MM.1S (cell line): Measurements from ENCODE around the gene DSCAM.
"Not testable (repeated sequence)": the region's sequence is repeated elsewhere in the genome, so short reads cannot be mapped to it uniquely, and the experiment has no call there.

ENCODE experiments used
- DNase-seq: peaks from one replicate; pipeline ENCODE4 v3.0.0-alpha.2; 2015
- H2AFZ ChIP-seq: fragments of 300-600 bp; sonication (generic); 2 replicates; pipeline ENCODE4 v1.6.0; 2016; ENCODE audit warnings: antibody characterized with exemption, low read length
- H3F3A ChIP-seq: fragments of 300-600 bp; sonication (generic); 2 replicates; pipeline ENCODE4 v1.6.1; 2016; ENCODE audit warnings: mild to moderate bottlenecking, antibody characterized with exemption, low read length, moderate library complexity, mixed read lengths; ENCODE audit not compliant: insufficient read depth
- H3K27ac ChIP-seq: fragments of 300-600 bp; sonication (generic); 2 replicates; pipeline ENCODE4 v1.5.1; 2016; ENCODE audit warnings: mild to moderate bottlenecking, low read length
- H3K27me3 ChIP-seq: fragments of 300-600 bp; sonication (generic); replicated peaks from 2 replicates; pipeline ENCODE4 v1.6.0; 2016; ENCODE audit warnings: low read length; ENCODE audit not compliant: insufficient read depth
- H3K36me3 ChIP-seq: fragments of 300-600 bp; sonication (generic); replicated peaks from 2 replicates; pipeline ENCODE4 v1.6.1; 2016; ENCODE audit warnings: mild to moderate bottlenecking, low read length, mixed read lengths; ENCODE audit not compliant: insufficient read depth
- H3K4me1 ChIP-seq: fragments of 300-600 bp; sonication (generic); 2 replicates; pipeline ENCODE4 v1.6.1; 2016; ENCODE audit warnings: low read length, mixed read lengths
- H3K4me2 ChIP-seq: fragments of 300-600 bp; sonication (generic); 2 replicates; pipeline ENCODE4 v1.6.0; 2016; ENCODE audit warnings: low read depth, low read length
- H3K4me3 ChIP-seq: fragments of 300-600 bp; sonication (generic); 2 replicates; pipeline ENCODE4 v1.5.1; 2016; ENCODE audit warnings: low read length, mixed read lengths
- H3K79me2 ChIP-seq: fragments of 300-600 bp; sonication (generic); 2 replicates; pipeline ENCODE4 v1.6.1; 2016; ENCODE audit warnings: mixed run types, low read length, mixed read lengths
- H3K9ac ChIP-seq: fragments of 300-600 bp; sonication (generic); 2 replicates; pipeline ENCODE4 v1.6.1; 2016; ENCODE audit warnings: low read length, mixed read lengths
- H3K9me2 ChIP-seq: fragments of 300-600 bp; sonication (generic); replicated peaks from 2 replicates; pipeline ENCODE4 v1.6.1; 2016; ENCODE audit warnings: mild to moderate bottlenecking, low read length, mixed read lengths; ENCODE audit not compliant: insufficient read depth
- H3K9me3 ChIP-seq: fragments of 300-600 bp; sonication (generic); replicated peaks from 2 replicates; pipeline ENCODE4 v1.6.1; 2016; ENCODE audit warnings: mild to moderate bottlenecking, low read length, mixed read lengths; ENCODE audit not compliant: insufficient read depth
- H4K20me1 ChIP-seq: fragments of 300-600 bp; sonication (generic); 2 replicates; pipeline ENCODE4 v1.6.1; 2016; ENCODE audit warnings: mild to moderate bottlenecking, low read length, moderate library complexity, mixed read lengths; ENCODE audit not compliant: insufficient read depth
- CTCF ChIP-seq: fragments of 300-600 bp; sonication (generic); IDR thresholded peaks from 2 replicates; pipeline ENCODE4 v1.5.1; 2016; ENCODE audit warnings: antibody characterized with exemption, low read length, mixed read lengths
- EZH2 ChIP-seq: fragments of 300-600 bp; sonication (generic); optimal IDR thresholded peaks from 2 replicates; pipeline ENCODE3; 2017; ENCODE audit warnings: low read depth, mild to moderate bottlenecking, antibody characterized with exemption, low read length, mixed read lengths
- EZH2phosphoT487 ChIP-seq: fragments of 300-600 bp; sonication (generic); IDR thresholded peaks from 2 replicates; pipeline ENCODE4 v1.6.1; 2018; ENCODE audit warnings: antibody characterized with exemption, low read length

Gene DSCAM

GRCh38 chr21:40187244-40187643 is 659.7 kb downstream of the DSCAM start:
- Histone ChIP-seq H3K27ac (no peak overlapping the region), H3K9me3 (no peaks in the 10 kb centered on the region), H4K20me1 (no peaks in the 10 kb centered on the region), H3K27me3 (no peaks in the 10 kb centered on the region), H3K9ac (no peak overlapping the region), H3K9me2 (no peaks in the 10 kb centered on the region), H3F3A (no peaks in the 10 kb centered on the region), H2AFZ (no peak overlapping the region), H3K4me1 (no peaks in the 10 kb centered on the region), H3K4me2 (no peak overlapping the region), H3K79me2 (no peaks in the 10 kb centered on the region), H3K4me3 (no peak overlapping the region), H3K36me3 (no peaks in the 10 kb centered on the region)
- TF ChIP-seq EZH2 (no peak), CTCF (no peak), EZH2phosphoT487 (no peak)
- no peak for DNase-seq

- H3K36me3 ChIP-seq: no peaks in the 10 kb centered on the region
- no peaks in the 10 kb centered on the region for H4K20me1 ChIP-seq
- no peaks in the 10 kb centered on the region for H3K27me3 ChIP-seq
- no peaks in the 10 kb centered on the region for H3K9me2 ChIP-seq
- H3F3A ChIP-seq: no peaks in the 10 kb centered on the region
- H3K4me2 ChIP-seq: no peak overlapping the region
- no peak overlapping the region for H3K9ac ChIP-seq
- TF ChIP-seq EZH2phosphoT487: no peak
- TF ChIP-seq CTCF: no peak
- no peak for TF ChIP-seq EZH2
- H2AFZ ChIP-seq: no peak overlapping the region
- H3K79me2 ChIP-seq: no peaks in the 10 kb centered on the region
- no peak overlapping the region for H3K4me3 ChIP-seq
- DNase-seq: no peak
- H3K9me3 ChIP-seq: no peaks in the 10 kb centered on the region
- no peak overlapping the region for H3K27ac ChIP-seq
- no peaks in the 10 kb centered on the region for H3K4me1 ChIP-seq
These were observed 660.9 kb downstream of the DSCAM start for GRCh38 chr21:40186045-40186444.

- no peaks in the 10 kb centered on the region for H3K9me3 ChIP-seq
- no peak for DNase-seq
- no peak for TF ChIP-seq EZH2phosphoT487
- no peak for TF ChIP-seq CTCF
- TF ChIP-seq EZH2: no peak
- H3K79me2 ChIP-seq: no peaks in the 10 kb centered on the region
- H3K36me3 ChIP-seq: no peaks in the 10 kb centered on the region
- H3K4me3 ChIP-seq: no peak overlapping the region
- no peak overlapping the region for H2AFZ ChIP-seq
- no peaks in the 10 kb centered on the region for H3K9me2 ChIP-seq
- H3K27ac ChIP-seq: no peak overlapping the region
- H3K4me2 ChIP-seq: no peak overlapping the region
- no peaks in the 10 kb centered on the region for H3F3A ChIP-seq
- H3K27me3 ChIP-seq: no peaks in the 10 kb centered on the region
- H3K4me1 ChIP-seq: no peaks in the 10 kb centered on the region
- no peak overlapping the region for H3K9ac ChIP-seq
- H4K20me1 ChIP-seq: no peaks in the 10 kb centered on the region
These were observed 661.8 kb downstream of the DSCAM start for GRCh38 chr21:40185208-40185607.

DNA sequence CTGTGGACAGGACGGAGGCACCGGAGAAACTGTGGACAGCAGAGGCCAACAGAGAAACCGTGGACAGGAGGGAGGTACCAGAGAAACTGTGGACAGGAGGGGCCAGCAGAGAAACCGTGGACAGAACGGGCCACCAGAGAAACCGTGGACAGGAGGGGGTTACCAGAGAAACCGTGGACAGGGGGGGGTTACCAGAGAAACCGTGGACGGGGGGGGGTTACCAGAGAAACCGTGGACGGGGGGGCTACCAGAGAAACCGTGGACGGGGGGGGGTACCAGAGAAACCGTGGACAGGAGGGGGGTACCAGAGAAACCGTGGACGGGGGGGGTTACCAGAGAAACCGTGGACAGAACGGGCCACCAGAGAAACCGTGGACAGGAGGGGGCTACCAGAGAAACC is 664.5 kb downstream of the DSCAM start:
- H3K9me2 ChIP-seq, H3K9ac ChIP-seq, DNase-seq, H3K4me3 ChIP-seq, H3F3A ChIP-seq, H3K4me2 ChIP-seq, H3K4me1 ChIP-seq, H3K36me3 ChIP-seq, H3K27ac ChIP-seq, H3K27me3 ChIP-seq, H3K79me2 ChIP-seq, H2AFZ ChIP-seq, H3K9me3 ChIP-seq, H4K20me1 ChIP-seq: not testable (repeated sequence)
